HTERT RPE-1 (cell line): ENCODE measurements around the gene GRP.

Experiments used
- in situ Hi-C: fragments of 300-500 bp; cut with MboI; formaldehyde crosslinking; loops from 4 replicates; pipeline ENCODE4 v1.14.3; 2020; ENCODE audit warnings: low sequenced_read_pairs

Gene GRP

GRCh38 chr18:59219672-59220163 is at the start of gene GRP:
Gene GRP, plus strand, starts transcription at chr18:59220158. Its CDS starts 108 bp downstream, at chr18:59220266.
- in situ Hi-C loops: no loop called here

GRCh38 chr18:59172664-59173249 is 47.2 kb upstream of the GRP start:
- in situ Hi-C loops: no loop called here

GRCh38 chr18:59177485-59177884 is 42.5 kb upstream of the GRP start:
- in situ Hi-C loops: no loop called here

GRCh38 chr18:59180150-59180845 is 39.7 kb upstream of the GRP start:
- in situ Hi-C loops: no loop called here

- in situ Hi-C loops: no loop called here
These were observed 37.3 kb upstream of the GRP start for GRCh38 chr18:59182673-59183072.

- in situ Hi-C loops: no loop called here
These were observed 30.9 kb upstream of the GRP start for GRCh38 chr18:59189008-59189407.

- in situ Hi-C loops: no loop called here
These were observed 30.2 kb upstream of the GRP start for GRCh38 chr18:59189746-59190145.

GRCh38 chr18:59196161-59196725 is 23.7 kb upstream of the GRP start:
- in situ Hi-C loops: no loop called here

GRCh38 chr18:59197636-59198035 is 22.3 kb upstream of the GRP start:
- in situ Hi-C loops: no loop called here

- in situ Hi-C loops: no loop called here
These were observed 21.7 kb upstream of the GRP start for GRCh38 chr18:59198215-59198614.

- in situ Hi-C loops: no loop called here
These were observed 19.2 kb upstream of the GRP start for GRCh38 chr18:59200787-59201186.

GRCh38 chr18:59202258-59202820 is 17.6 kb upstream of the GRP start:
- in situ Hi-C loops: no loop called here

- in situ Hi-C loops: no loop called here
These were observed 12.5 kb upstream of the GRP start for GRCh38 chr18:59207506-59207905.

GRCh38 chr18:59208602-59209125 is 11.3 kb upstream of the GRP start:
- in situ Hi-C loops: no loop called here

GRCh38 chr18:59210299-59210698 is 9.7 kb upstream of the GRP start:
- in situ Hi-C loops: no loop called here

GRCh38 chr18:59211629-59212028 is 8.3 kb upstream of the GRP start:
- in situ Hi-C loops: no loop called here

- in situ Hi-C loops: no loop called here
These were observed 1.9 kb upstream of the GRP start for GRCh38 chr18:59218018-59218417.

- in situ Hi-C loops: no loop called here
These were observed 316 bp downstream of the GRP start for GRCh38 chr18:59220164-59220783.

- in situ Hi-C loops: no loop called here
These were observed 1.1 kb downstream of the GRP start for GRCh38 chr18:59220784-59221765.

GRCh38 chr18:59222341-59222740 is 2.4 kb downstream of the GRP start:
- in situ Hi-C loops: no loop called here
